Tibial nerve (tissue), 4 donors: Measurements from ENCODE around the gene AUTS2.

Experiments used
- CTCF ChIP-seq, 5 experiments: fragments of 200-600 bp in 3 of 5; fragments of 450-650 bp in 2 of 5; sonication (generic) in 3 of 5; IDR thresholded peaks; one replicate each; pipeline ENCODE4 v1.5.1; 2016 to 2019; ENCODE audit warnings: antibody characterized with exemption in 5 of 5, mild to moderate bottlenecking in 3 of 5, moderate library complexity in 2 of 5
- EP300 ChIP-seq, 2 donors: sonication (generic); formaldehyde crosslinking; IDR thresholded peaks; one replicate each; pipeline ENCODE4 v1.6.1; 2017; ENCODE audit warnings: antibody characterized with exemption in 2 of 2, mild to moderate bottlenecking in 1 of 2
- POLR2A ChIP-seq, 2 donors: fragments of 450-650 bp; IDR thresholded peaks; one replicate each; pipeline ENCODE4 v1.6.1; 2017; ENCODE audit warnings: antibody characterized with exemption in 2 of 2, mild to moderate bottlenecking in 2 of 2, moderate library complexity in 2 of 2

- TF ChIP-seq CTCF (IDR thresholded peaks at IDR 0.05) (no peak), POLR2A (IDR thresholded peaks at IDR 0.05) (no peak), EP300 (IDR thresholded peaks at IDR 0.05) (no peak)
Measured at GRCh38 chr7:70777251-70777650, 1179.0 kb downstream of the AUTS2 start.
